Measurements from ENCODE around the gene OLFM3.

The OLFM3 gene

DNA sequence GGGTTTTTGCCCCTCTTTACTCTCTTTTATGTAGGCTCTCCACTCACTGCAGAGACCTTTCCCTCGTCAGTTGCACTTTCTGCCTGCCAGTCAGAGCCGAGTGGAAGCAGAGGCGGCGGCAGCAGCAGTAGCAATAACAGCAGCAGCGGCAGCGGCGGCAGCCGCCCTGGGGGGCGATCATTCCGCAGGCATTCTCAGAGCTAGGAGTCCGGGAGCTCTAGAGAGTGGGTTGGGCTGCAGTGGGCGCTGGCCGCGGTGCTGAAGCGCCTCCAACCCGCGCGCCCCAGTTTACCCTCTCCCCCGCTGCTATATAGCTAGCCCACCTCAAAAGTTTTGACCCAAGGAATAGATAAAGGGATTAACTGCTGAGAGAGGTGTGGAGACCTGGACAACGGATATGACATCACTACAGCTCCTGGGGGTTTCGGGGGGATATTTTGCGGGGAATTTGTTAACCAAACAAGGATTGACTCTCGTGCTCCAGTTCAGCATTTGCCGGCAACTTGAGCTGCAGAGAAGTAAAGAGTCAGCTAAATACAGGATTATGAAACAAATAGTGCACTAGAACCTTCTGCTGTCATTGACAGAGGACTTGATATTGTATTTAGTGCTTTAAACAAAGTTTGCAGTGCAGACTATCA is at the start of gene OLFM3:
Gene OLFM3, minus strand, starts transcription at position 102 of the 641 bp plus-strand sequence.
- no peak for DNase-seq

DNA sequence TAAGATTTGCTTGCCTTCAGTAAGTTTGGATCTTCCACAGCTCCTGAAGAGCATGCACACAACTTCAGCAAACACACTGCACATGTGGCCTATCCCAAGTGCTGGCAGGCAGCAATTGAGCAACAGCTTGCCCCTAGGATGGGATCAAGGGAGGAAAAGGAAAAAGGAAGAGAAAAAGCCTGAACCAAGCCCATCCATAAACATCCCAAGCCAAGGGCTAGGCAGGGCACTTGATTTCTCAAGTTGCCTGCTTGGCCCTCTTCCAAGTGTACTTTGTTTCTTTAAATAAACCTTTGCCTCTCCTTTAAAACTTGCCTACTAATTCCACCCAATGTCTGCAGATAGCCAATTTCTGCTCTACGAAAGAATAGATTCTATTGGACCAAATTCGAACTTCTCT is 49.0 kb upstream of the OLFM3 start:
- no peak for DNase-seq

DNA sequence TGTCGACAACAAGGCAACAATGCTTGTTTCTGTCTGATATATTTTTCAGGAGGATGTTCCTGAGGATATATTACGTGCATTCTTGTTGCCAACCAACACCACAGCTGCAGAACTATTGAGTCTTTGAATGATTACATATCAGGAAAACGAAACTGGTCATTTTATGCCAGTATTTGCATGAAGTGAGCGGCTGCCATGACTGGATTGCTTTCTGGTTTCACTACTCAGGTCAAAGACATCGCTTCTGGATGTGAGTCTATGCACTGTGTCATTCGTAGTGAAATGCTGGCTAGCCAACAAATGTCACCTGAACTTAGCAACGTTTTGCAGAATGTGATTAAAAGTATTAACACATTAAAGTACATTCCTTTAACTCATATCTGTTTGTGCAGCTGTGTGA is 35.8 kb upstream of the OLFM3 start:
- no peak for DNase-seq

DNA sequence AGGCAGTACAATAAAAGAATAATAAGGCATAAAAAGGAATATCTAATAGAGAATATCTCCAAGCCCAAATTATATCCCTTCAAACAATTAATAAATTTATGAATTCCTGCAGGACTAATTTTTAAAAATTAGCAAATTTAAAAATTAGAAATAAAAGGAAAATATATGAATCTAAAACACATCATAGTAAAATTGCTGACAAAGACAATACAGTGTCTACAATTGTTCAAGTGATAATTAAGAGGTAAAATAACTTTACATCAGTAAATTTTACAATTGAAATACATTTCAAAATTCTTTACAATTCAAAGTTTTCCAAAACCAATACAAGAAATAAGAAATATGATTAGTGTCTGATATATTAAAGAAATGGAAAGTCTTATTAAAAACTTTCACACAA is 22.8 kb upstream of the OLFM3 start:
- DNase-seq = no peak

DNA sequence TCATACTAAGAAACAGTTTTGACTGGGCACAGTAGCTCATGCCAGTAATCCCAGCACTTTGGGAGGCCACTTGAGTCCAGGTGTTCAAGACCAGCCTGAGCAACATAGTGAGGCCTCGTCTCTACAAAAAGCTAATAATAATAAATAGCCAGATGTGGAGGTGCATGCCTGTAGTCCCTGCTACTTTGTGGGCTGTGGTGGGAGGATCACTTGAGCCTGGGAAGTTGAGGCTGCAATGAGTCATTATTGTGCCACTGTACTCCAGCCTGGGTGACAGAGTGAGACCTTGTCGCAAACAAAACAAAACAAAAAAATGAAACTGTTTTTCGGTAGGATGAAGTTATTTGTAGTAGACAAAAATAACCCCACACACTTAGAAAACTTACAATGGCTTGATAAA is 19.0 kb upstream of the OLFM3 start:
- DNase-seq = no peak

DNA sequence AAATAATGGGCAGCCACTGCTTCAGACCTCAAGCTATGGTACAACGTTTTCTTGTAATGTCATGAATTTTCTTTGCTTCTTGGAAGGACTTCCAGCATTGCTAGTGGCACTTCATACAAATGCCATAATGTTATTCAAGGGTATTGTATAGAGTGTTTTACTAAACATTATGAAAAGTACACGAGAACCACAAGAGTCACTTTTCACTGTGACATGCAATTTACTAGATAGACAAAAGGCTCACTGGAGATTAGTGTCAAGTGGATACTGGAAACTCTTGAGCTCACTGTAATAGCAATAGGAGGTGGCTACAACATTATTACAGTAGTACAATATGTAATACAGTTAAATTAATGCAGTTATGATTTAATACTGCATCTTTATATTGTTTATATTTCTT is 5.3 kb upstream of the OLFM3 start:
- no peak for DNase-seq

DNA sequence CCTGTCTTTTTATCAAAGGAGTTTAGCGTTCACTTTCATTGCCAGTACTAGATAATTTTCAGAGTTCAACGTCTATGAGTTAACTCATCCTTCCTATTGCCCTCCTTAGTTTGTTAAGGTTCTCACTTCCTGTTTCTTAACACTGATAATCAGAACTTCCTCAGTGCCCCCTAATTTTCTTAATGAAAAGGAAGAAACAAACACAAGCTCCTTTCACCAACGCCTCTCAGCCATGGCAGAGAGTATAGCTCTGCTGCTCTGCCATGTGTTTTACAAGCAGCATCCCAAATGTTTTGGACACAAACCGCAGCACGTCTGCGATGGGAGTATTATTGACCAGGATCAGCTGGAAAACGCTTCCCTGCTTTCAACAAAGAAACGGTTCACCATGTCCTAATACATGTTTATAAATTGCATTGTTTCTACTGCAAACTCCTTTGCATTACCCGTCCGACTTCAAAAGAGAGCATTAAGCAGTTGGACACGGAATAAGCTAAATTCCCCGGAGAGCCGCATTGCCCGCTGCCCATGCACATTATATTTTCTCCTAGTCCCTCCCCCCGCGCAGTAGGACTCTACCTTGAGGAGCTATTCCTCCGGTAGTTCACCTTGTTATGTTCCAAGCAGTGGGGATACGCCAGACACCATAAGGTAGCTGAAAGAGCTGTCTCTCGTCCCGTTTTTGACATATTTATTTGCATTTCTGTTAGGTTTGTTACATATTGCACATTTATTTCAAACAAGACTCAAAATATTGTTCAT is 561 bp downstream of the OLFM3 start:
- DNase-seq = no peak

DNA sequence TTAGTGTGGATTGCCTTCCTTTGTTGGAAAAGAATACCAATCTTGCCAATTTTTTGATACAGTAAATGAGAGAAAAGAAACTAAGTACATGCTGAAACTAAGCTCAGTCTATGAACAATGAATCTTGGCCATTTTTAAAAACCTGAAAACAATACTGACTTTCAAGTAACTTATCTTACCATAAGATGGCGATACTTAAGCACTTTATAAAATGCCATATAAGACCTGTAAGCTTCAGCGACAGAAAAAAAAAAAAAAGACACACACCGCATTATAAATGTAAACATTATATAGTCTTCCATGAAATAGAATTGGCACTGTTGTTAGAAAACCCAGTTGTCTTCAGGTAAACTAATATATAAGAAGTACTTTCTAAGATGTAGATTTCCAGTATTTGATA is 3.0 kb downstream of the OLFM3 start:
- no peak for DNase-seq

DNA sequence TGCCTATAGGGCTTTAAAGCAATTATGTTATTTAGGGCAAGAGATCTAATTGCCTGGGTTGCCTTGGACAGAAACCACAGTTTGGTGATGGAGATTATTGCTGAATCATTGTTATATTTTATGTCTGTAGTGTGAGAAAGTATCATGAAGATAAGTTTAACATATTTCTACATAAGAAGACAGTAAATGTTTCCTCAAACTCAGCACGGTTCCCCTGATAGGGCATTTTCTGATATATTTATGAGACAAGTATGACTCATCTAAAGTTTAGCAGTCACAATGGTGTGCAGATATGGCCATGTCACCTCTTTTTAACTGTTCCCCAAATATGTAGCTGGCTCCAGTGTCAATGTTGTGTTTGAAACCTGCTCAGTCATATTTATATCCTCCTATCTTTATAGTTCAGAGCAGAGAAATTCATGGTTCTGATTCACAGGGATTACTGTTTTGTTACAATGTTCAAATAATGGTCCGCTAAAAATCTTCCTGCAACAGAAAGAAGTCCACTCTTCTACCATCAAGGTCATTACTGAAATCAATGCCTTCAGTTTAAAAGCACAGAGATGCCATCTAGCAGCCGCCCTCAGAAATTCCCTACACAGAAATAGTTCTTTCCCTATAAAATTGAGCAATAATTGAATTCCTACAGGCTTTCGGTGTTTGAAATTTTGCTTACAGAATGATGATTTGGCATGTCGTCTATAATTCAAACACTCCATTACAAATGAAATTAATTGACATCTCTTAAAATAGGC is 3.7 kb downstream of the OLFM3 start:
- DNase-seq = no peak

DNA sequence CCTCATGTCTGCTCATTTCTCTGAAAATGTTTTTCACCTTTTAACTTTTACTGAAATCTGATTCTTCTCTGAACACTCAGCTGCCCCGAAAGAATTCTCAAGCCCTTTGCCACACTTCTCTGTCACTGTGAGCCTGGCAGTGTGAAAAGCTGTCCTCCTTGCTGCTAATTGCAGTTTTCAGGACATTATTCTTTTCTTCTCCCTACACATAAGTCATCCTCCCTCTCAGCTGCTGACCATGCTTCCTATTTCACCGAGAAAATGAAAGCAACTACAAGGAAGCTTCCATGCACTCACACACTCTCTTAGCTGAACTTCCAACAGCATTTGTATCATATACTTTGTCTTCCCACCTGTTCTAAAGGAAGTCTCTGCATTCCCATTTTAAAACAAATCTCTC is 15.8 kb downstream of the OLFM3 start:
- DNase-seq = no peak

DNA sequence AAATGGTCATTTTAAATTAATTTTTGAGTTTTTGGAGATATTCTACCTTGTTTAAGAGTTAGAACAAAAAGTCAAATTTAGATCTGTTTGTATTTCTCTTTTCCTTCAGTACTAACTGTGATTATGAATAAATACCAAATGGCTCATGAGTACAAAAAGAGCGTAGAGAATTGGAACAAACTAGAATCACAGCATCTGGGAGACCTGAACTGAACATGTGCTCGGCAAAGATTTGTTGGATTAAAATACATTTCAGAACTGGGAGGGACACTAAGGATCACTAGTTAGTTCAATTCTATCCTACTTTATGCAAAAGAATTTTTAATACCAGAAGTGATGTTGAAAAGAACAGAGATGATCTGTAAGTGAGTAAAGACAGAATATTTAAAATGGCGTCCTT is 19.5 kb downstream of the OLFM3 start:
- DNase-seq = no peak

DNA sequence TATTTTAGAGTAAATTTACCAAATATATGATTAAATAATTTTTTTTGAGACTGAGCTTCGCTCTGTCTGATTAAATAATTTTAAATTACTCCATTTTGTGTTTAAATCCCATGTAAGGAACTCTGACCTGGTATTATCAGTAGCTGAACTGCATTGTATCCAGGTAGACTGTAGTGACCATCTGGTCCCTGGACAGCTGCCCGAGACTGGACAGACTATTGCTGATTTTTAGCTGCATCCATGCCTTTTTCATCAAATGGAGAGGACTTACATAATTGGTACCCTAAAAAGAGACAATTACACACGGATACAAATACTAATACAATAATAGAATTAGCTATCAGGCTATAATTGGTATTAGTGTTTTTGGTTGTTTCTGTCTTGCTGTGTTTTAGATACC is 20.6 kb downstream of the OLFM3 start:
- no peak for DNase-seq

DNA sequence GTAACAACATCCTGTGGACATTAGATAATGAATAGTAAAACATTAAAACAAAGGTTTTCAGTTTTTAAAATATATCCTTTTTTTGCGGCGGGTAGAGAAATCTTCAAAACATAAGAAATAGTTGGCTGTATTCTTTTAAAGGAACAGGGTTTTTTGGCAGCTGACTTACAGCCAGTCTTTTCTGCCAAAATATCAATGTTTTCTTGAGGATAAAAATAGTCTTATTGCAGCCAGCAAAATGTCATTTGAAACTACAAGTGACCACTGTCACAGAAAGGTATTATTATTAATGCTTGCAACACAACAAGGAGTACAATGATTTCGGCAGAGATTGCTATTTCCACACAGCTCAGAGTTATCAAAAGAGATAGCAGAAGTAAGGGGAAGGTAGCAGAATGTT is 21.4 kb downstream of the OLFM3 start:
- no peak for DNase-seq

DNA sequence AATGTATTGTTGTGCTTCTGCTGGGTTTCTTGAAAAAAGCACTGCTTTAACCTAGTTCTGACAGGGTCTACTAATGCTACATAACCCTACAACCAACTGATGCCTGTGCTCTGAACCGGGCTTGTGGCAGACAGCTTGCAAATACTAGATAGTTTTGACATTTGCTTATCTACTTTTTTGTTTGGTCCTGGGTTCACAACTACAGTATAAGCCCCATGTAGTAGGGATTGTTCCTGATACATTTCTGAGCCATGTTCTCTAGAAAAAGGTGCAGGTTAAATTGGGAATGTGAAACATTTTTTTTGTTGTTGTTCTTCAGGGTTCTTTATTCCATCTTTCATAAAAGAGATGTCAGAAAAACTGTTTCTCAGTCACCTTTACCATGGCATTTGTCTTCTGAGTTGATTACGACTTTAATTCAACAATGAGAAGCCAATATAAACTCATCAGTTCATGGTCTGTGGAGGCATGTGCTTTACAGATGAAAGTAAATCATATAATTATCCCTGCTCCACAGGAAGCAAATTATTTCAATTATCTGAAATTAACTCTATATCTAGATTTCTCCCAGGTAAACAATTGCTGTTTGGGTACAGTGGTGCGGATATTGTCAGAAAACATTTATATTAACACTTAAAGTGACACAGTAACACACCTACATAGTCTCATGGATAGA is 22.0 kb downstream of the OLFM3 start:
- DNase-seq = no peak

DNA sequence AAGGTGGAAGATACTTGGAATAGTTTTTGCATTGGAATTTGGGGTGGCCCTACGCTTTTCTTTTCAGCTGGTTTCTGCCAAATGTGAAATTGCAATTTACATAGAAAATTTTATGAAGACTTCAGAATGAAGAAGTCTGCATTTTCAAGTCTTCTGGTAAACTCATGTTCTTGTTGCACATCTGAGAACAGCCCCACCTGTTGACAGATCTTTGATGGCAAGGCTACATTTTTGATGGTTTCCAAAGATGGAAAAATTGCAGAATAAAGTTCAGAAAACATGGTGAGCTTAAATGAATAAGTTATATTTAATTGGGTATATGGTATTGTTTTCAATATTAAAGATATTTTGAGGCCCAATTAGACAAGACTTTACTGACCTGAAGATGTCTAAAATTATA is 25.4 kb downstream of the OLFM3 start:
- no peak for DNase-seq

DNA sequence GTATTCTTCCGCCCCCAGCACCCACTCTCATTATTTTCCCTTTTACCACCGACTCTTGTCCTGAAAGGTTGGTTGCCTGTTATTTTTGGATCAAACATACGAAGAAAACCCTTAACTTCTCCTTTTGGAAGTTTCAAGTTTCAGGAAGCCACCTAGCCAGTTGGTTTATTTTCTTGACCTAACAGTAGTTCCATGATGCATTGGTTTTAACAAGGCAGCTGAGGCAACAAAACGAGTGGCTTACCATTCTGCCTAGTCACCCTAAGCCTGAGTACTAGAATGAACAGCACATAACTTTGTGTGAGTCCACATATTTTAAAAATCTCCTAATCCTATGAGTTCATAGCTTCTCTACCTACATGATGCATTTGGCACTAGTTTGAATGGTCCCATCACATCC is 28.9 kb downstream of the OLFM3 start:
- no peak for DNase-seq

DNA sequence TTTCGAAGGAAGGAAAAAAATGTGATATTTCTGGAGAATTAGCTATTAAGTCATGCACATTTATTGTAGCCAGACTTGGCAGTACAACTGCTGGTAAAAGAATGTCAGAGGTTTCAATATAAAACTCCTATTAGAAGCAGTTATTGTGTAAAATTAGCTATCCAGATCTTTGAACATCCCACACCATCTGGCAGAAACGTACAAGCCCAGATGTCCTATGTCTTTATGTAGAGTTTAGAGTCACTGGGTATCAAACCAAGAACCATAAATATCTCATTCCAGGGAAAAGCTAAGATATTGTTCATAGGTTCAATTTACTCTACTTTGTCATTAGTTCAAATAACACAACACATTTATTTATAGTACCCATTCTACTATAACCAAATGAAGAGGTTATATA is 31.4 kb downstream of the OLFM3 start:
- no peak for DNase-seq

DNA sequence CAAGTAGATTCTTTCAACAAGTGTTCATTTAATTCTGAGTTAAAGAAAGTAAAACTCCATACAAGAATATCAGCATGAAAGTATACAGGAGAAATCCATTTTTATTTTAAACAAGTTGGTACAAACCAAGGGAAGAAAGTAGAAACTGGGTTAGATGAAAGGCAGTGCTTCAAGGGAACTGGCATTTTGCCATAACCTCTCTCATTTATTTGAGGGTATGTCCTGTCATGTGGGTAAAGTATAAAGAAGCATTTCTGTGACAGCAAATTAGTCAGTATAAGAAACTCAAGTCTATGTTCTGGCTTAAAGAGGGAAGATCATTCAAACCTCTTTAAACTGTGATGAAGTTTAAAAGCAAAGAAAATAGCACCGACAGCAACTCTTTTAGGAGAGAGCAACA is 32.0 kb downstream of the OLFM3 start:
- no peak for DNase-seq

DNA sequence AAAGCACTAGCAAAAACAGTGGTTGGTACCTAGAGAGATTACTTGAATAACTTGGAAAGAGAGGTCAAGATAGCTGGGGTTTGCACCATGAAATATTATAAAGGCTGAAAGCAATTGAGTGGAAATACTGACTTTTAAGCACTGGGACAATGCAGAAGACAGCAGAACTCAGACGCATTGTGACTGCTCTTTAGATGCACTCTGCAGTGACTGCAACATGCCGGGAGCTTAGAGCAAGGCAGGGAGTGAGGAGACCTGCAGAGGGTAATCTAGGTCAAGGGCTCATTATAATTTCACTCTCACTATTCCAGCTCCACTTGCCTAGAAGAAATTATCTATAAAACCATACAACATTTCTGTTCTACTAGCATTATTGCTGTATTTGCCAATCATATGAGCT is 36.6 kb downstream of the OLFM3 start:
- no peak for DNase-seq

DNA sequence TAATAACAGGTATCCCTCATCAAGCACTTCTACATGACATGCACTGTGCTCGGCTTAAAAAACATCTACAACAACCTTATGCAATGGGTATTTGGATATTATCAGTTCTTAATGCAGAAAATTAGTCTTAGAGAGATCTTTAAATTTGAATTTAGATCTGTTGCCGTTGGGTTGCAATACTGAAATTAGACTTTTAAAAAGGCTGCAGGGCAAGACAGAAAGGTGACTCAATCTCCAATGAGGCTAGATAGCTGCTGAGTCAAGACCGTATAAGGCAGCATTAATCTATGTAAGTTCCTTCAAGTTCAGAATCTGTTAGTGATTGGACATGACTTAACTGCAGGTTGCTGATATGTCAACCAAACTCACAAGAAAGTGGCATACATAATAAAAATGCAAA is 37.3 kb downstream of the OLFM3 start:
- DNase-seq = no peak

DNA sequence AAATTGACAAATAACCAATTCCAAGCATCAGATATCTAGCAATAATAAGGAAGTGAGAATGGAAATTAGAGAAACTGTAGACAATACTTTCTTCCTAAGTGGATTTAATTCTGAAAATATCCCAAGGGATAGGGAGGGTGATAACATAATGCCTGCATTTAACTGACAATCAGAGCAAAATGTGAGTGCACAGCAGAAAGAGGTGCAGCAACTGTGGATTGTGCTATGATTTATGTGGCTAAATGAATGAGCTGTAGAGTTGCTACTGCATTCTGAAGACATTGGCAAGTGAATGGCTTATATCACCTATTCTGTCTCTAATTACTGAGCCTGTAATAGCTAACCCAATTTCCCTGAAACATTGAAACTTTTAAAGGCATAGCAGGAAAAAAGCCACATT is 39.0 kb downstream of the OLFM3 start:
- DNase-seq = no peak

DNA sequence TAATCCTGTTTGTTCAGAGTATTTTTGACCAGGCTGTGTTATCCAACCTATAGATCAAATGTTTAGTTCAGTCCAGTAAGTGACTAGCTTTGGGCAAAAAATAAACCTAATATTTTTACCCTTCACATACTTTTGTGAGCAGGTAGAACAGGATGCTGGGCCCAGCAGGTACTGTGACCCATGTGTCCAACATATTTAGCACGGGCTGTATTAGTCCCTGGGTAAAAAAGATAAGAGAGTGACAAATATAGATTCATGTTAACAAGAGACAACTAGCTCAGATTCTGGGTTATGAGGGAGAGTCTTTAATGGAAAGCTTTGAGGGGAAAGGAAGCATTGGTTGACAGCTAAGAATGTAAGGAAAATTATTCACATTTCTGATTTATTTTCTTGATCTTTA is 43.1 kb downstream of the OLFM3 start:
- DNase-seq = no peak

DNA sequence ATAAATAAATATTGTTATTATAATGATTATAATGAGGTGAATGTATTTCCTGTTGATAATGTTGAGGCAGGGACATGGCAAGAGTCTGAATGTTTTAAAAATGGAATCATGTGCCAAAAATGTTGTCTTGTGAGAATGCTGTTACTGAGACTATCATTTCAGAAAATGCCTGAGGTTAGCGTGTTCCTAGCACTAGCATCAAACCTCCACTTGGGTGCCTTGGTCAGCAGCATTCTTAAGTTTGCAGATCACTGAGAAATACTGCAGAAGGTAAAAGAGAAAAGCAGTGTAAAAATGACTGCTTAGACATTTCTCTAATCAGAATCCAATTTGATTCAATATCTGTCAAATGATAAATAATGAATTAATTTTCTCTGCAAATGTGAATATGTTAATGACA is 50.8 kb downstream of the OLFM3 start:
- DNase-seq = no peak

DNA sequence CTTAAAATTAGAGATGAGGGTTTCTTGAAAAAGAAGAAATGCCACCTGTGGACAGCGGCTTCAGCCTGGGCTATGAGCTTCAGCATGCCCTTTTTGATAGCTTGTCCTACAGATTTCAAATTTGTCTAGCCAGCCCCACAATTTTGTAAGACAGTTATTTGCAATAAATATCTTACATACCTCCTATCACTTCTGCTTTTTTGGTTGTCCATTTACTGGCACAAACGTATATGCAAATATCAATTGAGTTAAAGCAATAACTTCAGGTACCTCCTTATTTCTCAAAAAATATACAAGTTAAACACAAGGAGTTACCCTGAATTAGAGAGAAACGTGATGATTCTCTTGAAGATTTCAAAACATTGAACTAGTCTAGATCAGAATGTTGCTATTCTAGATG is 53.5 kb downstream of the OLFM3 start:
- no peak for DNase-seq
